AG20443 (cell line): ENCODE results near the gene PNN.
"Not testable (repeated sequence)": the region's sequence is repeated elsewhere in the genome, so short reads cannot be mapped to it uniquely, and the experiment has no call there.

Experiments
- DNase-seq: peaks from one replicate; pipeline ENCODE4 v3.0.0; 2012; ENCODE audit warnings: low spot score, mixed read lengths

The PNN gene

GRCh38 chr14:39181026-39181692 lies 6.1 kb downstream of the PNN start:
- no peak for DNase-seq

GRCh38 chr14:39181693-39182047 lies 6.6 kb downstream of the PNN start:
- no peak for DNase-seq

GRCh38 chr14:39182770-39183684 lies 8.0 kb downstream of the PNN start:
- no peak for DNase-seq

- DNase-seq, result not testable (repeated sequence)
Measured at GRCh38 chr14:39183685-39184003, 8.6 kb downstream of the PNN start.

GRCh38 chr14:39184628-39185255 lies 9.7 kb downstream of the PNN start:
- DNase-seq, result no peak

- no peak for DNase-seq
Measured at GRCh38 chr14:39185256-39186049, 10.4 kb downstream of the PNN start.

- DNase-seq, result no peak
Measured at GRCh38 chr14:39186941-39187525, 12.0 kb downstream of the PNN start.

- DNase-seq, result no peak
Measured at GRCh38 chr14:39203659-39204606, 28.9 kb downstream of the PNN start.

GRCh38 chr14:39207430-39207829 lies 32.4 kb downstream of the PNN start:
- not testable (repeated sequence) for DNase-seq

GRCh38 chr14:39211109-39211741 lies 36.2 kb downstream of the PNN start:
- no peak for DNase-seq

GRCh38 chr14:39212034-39212433 lies 37.0 kb downstream of the PNN start:
- DNase-seq, result no peak

GRCh38 chr14:39212693-39213092 lies 37.6 kb downstream of the PNN start:
- no peak for DNase-seq

- DNase-seq, result no peak
Measured at GRCh38 chr14:39217214-39217879, 42.3 kb downstream of the PNN start.

- DNase-seq, result no peak
Measured at GRCh38 chr14:39218171-39218769, 43.2 kb downstream of the PNN start.

GRCh38 chr14:39219075-39219499 lies 44.0 kb downstream of the PNN start:
- peak; percentile 35 for DNase-seq

GRCh38 chr14:39220473-39220872 lies 45.4 kb downstream of the PNN start:
- not testable (repeated sequence) for DNase-seq

GRCh38 chr14:39228044-39228443 lies 53.0 kb downstream of the PNN start:
- DNase-seq, result no peak

GRCh38 chr14:39228509-39229221 lies 53.6 kb downstream of the PNN start:
- DNase-seq, result no peak

GRCh38 chr14:39229222-39229543 lies 54.1 kb downstream of the PNN start:
- DNase-seq, result peak; percentile 44
